OCI-LY1 (cell line): ENCODE measurements around the gene PDPN.

Experiments used
- H2AFZ ChIP-seq: fragments of 200-600 bp; sonication (generic), shearing (Covaris generic); 2 replicates; pipeline ENCODE4 v1.6.0; 2014; ENCODE audit warnings: antibody characterized with exemption, mild to moderate bottlenecking, low read length
- H3F3A ChIP-seq: fragments of 200-600 bp; sonication (generic), shearing (Covaris generic); 2 replicates; pipeline ENCODE4 v1.6.0; 2014; ENCODE audit warnings: mild to moderate bottlenecking, antibody characterized with exemption, low read length, moderate library complexity; ENCODE audit not compliant: insufficient read depth
- H3K27ac ChIP-seq: fragments of 200-600 bp; sonication (generic); 2 replicates; pipeline ENCODE4 v1.5.1; 2014; ENCODE audit warnings: low read length, mixed run types, mild to moderate bottlenecking, low read depth; ENCODE audit not compliant: poor library complexity, severe bottlenecking
- H3K27me3 ChIP-seq: fragments of 200-600 bp; sonication (generic); 2 replicates; pipeline ENCODE4 v1.6.0; 2014; ENCODE audit warnings: antibody characterized with exemption, mild to moderate bottlenecking, low read length, moderate library complexity; ENCODE audit not compliant: insufficient read depth
- H3K36me3 ChIP-seq: fragments of 200-600 bp; sonication (generic); 2 replicates; pipeline ENCODE4 v1.6.1; 2014; ENCODE audit warnings: mild to moderate bottlenecking, antibody characterized with exemption, low read length, moderate library complexity, mixed read lengths; ENCODE audit not compliant: insufficient read depth
- H3K4me1 ChIP-seq: fragments of 200-600 bp; sonication (generic); 2 replicates; pipeline ENCODE4 v1.5.1; 2014; ENCODE audit warnings: mild to moderate bottlenecking, low read length, moderate library complexity; ENCODE audit not compliant: insufficient read depth, severe bottlenecking
- H3K4me2 ChIP-seq: fragments of 200-600 bp; sonication (generic), shearing (Covaris generic); 2 replicates; pipeline ENCODE4 v1.6.1; 2014; ENCODE audit warnings: low read length
- H3K4me3 ChIP-seq: fragments of 200-600 bp; sonication (generic); 2 replicates; pipeline ENCODE4 v1.5.1; 2014; ENCODE audit warnings: low read length, low read depth, mild to moderate bottlenecking, mixed read lengths; ENCODE audit not compliant: poor library complexity, severe bottlenecking
- H3K79me2 ChIP-seq: fragments of 200-600 bp; shearing (Covaris generic); 2 replicates; pipeline ENCODE4 v1.6.1; 2016; ENCODE audit warnings: mixed run types, low read length, mixed read lengths; ENCODE audit not compliant: insufficient read depth
- H3K9ac ChIP-seq: fragments of 200-600 bp; sonication (generic), shearing (Covaris generic); 2 replicates; pipeline ENCODE4 v1.6.1; 2014; ENCODE audit warnings: mild to moderate bottlenecking, low read length, mixed read lengths
- H3K9me2 ChIP-seq: fragments of 200-600 bp; sonication (generic), shearing (Covaris generic); 2 replicates; pipeline ENCODE4 v1.6.1; 2014; ENCODE audit warnings: low read depth, mild to moderate bottlenecking, low read length, mixed read lengths
- H3K9me3 ChIP-seq: fragments of 200-600 bp; shearing (Covaris generic); 2 replicates; pipeline ENCODE4 v1.6.1; 2014; ENCODE audit warnings: low read length, mixed read lengths
- H4K20me1 ChIP-seq: fragments of 200-600 bp; sonication (generic), shearing (Covaris generic); 2 replicates; pipeline ENCODE4 v1.6.0; 2016; ENCODE audit warnings: mild to moderate bottlenecking, low read length; ENCODE audit not compliant: insufficient read depth
- EZH2 ChIP-seq: fragments of 200-600 bp; sonication (generic), shearing (Covaris generic); IDR thresholded peaks from 2 replicates; pipeline ENCODE4 v1.8.0; 2017; ENCODE audit warnings: borderline replicate concordance, mixed run types, mild to moderate bottlenecking, antibody characterized with exemption, low read length, moderate library complexity, mixed read lengths
- TF ChIP-seq, protein P1 (sequence below): fragments of 200-600 bp; sonication (generic), shearing (Covaris generic); IDR thresholded peaks from 2 replicates; pipeline ENCODE4 v1.5.1; 2017; ENCODE audit warnings: mild to moderate bottlenecking, antibody characterized with exemption, low read length, moderate library complexity, mixed read lengths

The PDPN gene

DNA sequence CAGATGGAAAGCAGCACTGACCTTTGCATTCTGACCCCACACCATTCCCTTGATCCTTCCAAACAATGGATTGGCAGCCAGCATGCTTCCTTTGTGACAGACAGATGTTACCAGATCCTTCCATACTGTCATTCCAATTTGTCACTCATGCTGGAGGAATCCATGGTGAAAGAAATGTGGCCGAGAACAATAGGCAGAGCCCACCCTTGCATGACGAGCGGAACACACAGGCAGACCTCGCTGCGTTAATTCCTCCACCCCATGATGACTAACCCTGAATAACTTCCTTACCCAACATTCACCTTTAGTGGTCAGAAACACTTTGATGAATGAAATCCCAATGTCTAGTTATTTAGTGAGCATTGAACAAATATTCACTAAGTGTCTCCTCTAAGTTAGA is 45.1 kb downstream of the PDPN start:
- Histone ChIP-seq H3K9ac (no peak overlapping the region), H3K27me3 (no peaks in the 10 kb centered on the region), H3K79me2 (no peaks in the 10 kb centered on the region), H3K9me3 (no peaks in the 10 kb centered on the region), H3K36me3 (no peaks in the 10 kb centered on the region), H3F3A (no peaks in the 10 kb centered on the region), H3K4me1 (no peaks in the 10 kb centered on the region), H3K27ac (no peak overlapping the region), H3K9me2 (no peaks in the 10 kb centered on the region), H4K20me1 (no peaks in the 10 kb centered on the region), H2AFZ (no peak overlapping the region), H3K4me2 (no peak overlapping the region), H3K4me3 (no peak overlapping the region)
- no peak for TF ChIP-seq EZH2
- TF ChIP-seq, protein P1, sequence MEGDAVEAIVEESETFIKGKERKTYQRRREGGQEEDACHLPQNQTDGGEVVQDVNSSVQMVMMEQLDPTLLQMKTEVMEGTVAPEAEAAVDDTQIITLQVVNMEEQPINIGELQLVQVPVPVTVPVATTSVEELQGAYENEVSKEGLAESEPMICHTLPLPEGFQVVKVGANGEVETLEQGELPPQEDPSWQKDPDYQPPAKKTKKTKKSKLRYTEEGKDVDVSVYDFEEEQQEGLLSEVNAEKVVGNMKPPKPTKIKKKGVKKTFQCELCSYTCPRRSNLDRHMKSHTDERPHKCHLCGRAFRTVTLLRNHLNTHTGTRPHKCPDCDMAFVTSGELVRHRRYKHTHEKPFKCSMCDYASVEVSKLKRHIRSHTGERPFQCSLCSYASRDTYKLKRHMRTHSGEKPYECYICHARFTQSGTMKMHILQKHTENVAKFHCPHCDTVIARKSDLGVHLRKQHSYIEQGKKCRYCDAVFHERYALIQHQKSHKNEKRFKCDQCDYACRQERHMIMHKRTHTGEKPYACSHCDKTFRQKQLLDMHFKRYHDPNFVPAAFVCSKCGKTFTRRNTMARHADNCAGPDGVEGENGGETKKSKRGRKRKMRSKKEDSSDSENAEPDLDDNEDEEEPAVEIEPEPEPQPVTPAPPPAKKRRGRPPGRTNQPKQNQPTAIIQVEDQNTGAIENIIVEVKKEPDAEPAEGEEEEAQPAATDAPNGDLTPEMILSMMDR = no peak

DNA sequence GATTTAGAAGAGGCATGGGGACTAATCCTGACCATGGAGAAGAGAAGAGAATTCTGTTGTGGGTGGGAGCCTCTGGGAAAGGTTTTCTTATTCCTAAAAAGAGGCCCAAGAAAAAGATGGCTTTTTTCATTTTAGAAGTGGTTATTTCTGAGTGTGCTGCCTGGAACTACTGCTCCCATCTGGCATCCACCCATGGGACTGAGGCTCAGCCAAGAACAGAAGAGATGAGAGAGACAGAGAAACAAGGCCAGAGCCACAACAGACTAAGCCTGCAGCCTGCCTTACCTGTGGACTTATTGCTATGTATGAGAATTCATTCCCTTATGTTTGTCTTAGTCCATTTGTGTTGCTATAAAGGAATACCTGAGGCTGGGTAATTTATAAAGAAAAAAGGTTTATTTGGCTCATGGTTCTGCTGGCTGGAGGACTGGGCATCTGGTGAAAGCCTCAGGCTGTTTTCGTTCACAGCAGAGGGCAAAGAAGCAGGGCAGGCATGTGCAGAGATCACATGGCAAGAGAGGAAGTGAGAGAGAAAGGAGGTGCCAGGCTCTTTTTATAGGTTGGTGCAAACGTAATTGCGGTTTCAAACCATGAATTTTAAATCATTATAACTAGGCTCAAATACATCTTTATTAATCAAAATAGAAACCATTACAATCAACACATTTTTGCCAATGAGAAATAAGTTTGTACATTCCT is 58.8 kb downstream of the PDPN start:
- Histone ChIP-seq H3K79me2 (no peaks in the 10 kb centered on the region), H3K9me2 (no peaks in the 10 kb centered on the region), H3K4me3 (no peak overlapping the region), H3K4me2 (no peak overlapping the region), H3K27me3 (no peaks in the 10 kb centered on the region; the same call in 1 of the 2 replicates), H3K4me1 (peaks cover 12% of the 10 kb centered on the region), H3F3A (no peaks in the 10 kb centered on the region), H3K27ac (peak overlapping the region; percentile 29), H3K36me3 (no peaks in the 10 kb centered on the region), H4K20me1 (no peaks in the 10 kb centered on the region), H2AFZ (no peak overlapping the region), H3K9me3 (peaks cover 6% of the 10 kb centered on the region; the same call in 1 of the 2 replicates), H3K9ac (no peak overlapping the region)
- TF ChIP-seq EZH2 = no peak
- TF ChIP-seq, protein P1 = no peak

DNA sequence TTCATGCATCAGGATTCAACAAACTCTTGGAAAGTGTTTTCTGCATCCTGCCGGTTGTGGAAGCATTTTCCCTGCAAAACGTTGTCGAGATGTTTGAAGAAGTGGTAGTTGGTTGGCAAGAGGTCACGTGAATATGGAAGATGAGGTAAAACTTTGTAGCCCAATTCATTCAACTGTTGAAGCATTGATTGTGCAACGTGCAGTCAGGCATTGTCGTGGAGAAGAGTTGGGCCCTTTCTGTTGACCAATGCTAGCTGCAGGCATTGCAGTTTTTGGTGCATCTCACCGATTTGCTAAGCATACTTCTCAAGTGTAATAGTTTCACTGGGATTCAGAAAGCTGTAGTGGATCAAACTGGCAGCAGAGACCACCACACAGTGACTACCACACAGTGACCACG is 59.4 kb downstream of the PDPN start:
- H3K9ac ChIP-seq = no peak overlapping the region

More for the DNA sequence above, 59.4 kb downstream of the PDPN start:
- Histone ChIP-seq H3K4me1 (peaks cover 12% of the 10 kb centered on the region), H2AFZ (no peak overlapping the region), H3K9me2 (no peaks in the 10 kb centered on the region), H3K4me2 (no peak overlapping the region), H3K27ac (no peak overlapping the region), H3K79me2 (no peaks in the 10 kb centered on the region), H3K27me3 (no peaks in the 10 kb centered on the region; the same call in 1 of the 2 replicates), H3K36me3 (no peaks in the 10 kb centered on the region), H3F3A (no peaks in the 10 kb centered on the region), H4K20me1 (no peaks in the 10 kb centered on the region), H3K9me3 (peaks cover 6% of the 10 kb centered on the region; the same call in 1 of the 2 replicates), H3K4me3 (no peak overlapping the region)
- TF ChIP-seq, protein P1 = no peak
- TF ChIP-seq EZH2 = no peak
